K562 (cell line): ENCODE results near the gene TSPOAP1. TPM values are rescaled to one million over a fixed set of nuclear protein-coding genes. Genes with fewer than 3 reads are reported as not detected.
A peak's percentile ranks its signal among the peaks of the same experiment; 100 is the strongest.

Experiments
- CREB3 ChIP-seq: fragments of 450-650 bp; conservative IDR thresholded peaks from 2 replicates; pipeline ENCODE4 v1.6.1; 2016; ENCODE audit warnings: missing genetic modification characterization, low read depth, mild to moderate bottlenecking, missing compliant biosample characterization, moderate library complexity
- DMBX1 ChIP-seq: fragments of 250-450 bp; sonication (Bioruptor Pico); IDR thresholded peaks from 2 replicates; pipeline ENCODE4 v1.8.0; 2022; ENCODE audit warnings: inconsistent platforms, mild to moderate bottlenecking, moderate library complexity, borderline replicate concordance
- MGA ChIP-seq: fragments of 450-650 bp; IDR thresholded peaks from 2 replicates; pipeline ENCODE4 v1.6.1; 2016; ENCODE audit warnings: mild to moderate bottlenecking, moderate library complexity
- THRA ChIP-seq: fragments of 450-650 bp; IDR thresholded peaks from 2 replicates; pipeline ENCODE4 v1.6.1; 2017; ENCODE audit warnings: mild to moderate bottlenecking, moderate library complexity
- ZBTB26 ChIP-seq: fragments of 450-650 bp; formaldehyde crosslinking; IDR thresholded peaks from 2 replicates; pipeline ENCODE4 v1.4.0; 2022; ENCODE audit warnings: missing genetic modification characterization
- ZNF140 ChIP-seq: fragments of 250-450 bp; sonication (Bioruptor Pico); IDR thresholded peaks from 2 replicates; pipeline ENCODE4 v1.8.0; 2021; ENCODE audit warnings: moderate library complexity, mild to moderate bottlenecking, inconsistent platforms
- ZNF175 ChIP-seq: fragments of 200-800 bp; sonication (Bioruptor generic); IDR thresholded peaks from 2 replicates; pipeline ENCODE4 v1.6.1; 2016; ENCODE audit warnings: low read depth, mild to moderate bottlenecking, missing genetic modification characterization, missing compliant biosample characterization
- polyA plus RNA-seq, 8 experiments: library from polyadenylated mRNA; depleted of rRNA in 4 of 8; stranded (reverse) in 5 of 8; unstranded in 3 of 8; fragments of >200 nt; fragmentation: Nextera tagmentation in 2 of 8; fragmentation: Illumina TruSeq in 1 of 8; extraction: Ambion mirVana in 2 of 8; extraction: Trizol in 1 of 8; gene quantifications; 2 replicates each; pipeline versions ENCODE4 v1.2.1 to v1.2.3, GENCODE V29; 2011 to 2014; ENCODE audit warnings: inconsistent platforms in 1 of 8, missing spikeins in 1 of 8
- total RNA-seq, 7 experiments: library from RNA; depleted of rRNA in 6 of 7; stranded (reverse); fragments of >200 nt in 6 of 7; fragmentation: Illumina TruSeq in 2 of 7; extraction: Trizol in 2 of 7; gene quantifications; 2 replicates each; pipeline versions ENCODE4 v1.2.1 to v1.2.3, GENCODE V29; 2011 to 2021; ENCODE audit warnings: low replicate concordance in 1 of 7

Gene TSPOAP1
- total and polyA plus RNA-seq, 9 of the 15 experiments (the other 6 are each of a cell fraction or from before 2014, with no cell fraction given), result 0.87 to 3.9 (median 1.8) TPM; not detected in 2

GRCh38 chr17:58339755-58340404 is 11.3 kb upstream of the TSPOAP1 start (continued):
- no peak for TF ChIP-seq THRA
- no peak for TF ChIP-seq ZBTB26 (CRISPR knock-in tag)
- TF ChIP-seq DMBX1 (CRISPR knock-in tag), result peak; percentile 25; the same call in 1 of the 2 replicates
- TF ChIP-seq MGA, result peak; percentile 90
- peak; percentile 56; the same call in 1 of the 2 replicates for TF ChIP-seq ZNF175 (CRISPR knock-in tag)
- peak; percentile 83 for TF ChIP-seq CREB3 (tag)
- no peak for TF ChIP-seq ZNF140 (CRISPR knock-in tag)
